MM.1S (cell line): ENCODE measurements around the gene TTYH3.

ENCODE experiments used
- DNase-seq: peaks from one replicate; pipeline ENCODE4 v3.0.0-alpha.2; 2015
- H2AFZ ChIP-seq: fragments of 300-600 bp; sonication (generic); 2 replicates; pipeline ENCODE4 v1.6.0; 2016; ENCODE audit warnings: antibody characterized with exemption, low read length
- H3F3A ChIP-seq: fragments of 300-600 bp; sonication (generic); 2 replicates; pipeline ENCODE4 v1.6.1; 2016; ENCODE audit warnings: mild to moderate bottlenecking, antibody characterized with exemption, low read length, moderate library complexity, mixed read lengths; ENCODE audit not compliant: insufficient read depth
- H3K27ac ChIP-seq: fragments of 300-600 bp; sonication (generic); 2 replicates; pipeline ENCODE4 v1.5.1; 2016; ENCODE audit warnings: mild to moderate bottlenecking, low read length
- H3K27me3 ChIP-seq: fragments of 300-600 bp; sonication (generic); replicated peaks from 2 replicates; pipeline ENCODE4 v1.6.0; 2016; ENCODE audit warnings: low read length; ENCODE audit not compliant: insufficient read depth
- H3K36me3 ChIP-seq: fragments of 300-600 bp; sonication (generic); replicated peaks from 2 replicates; pipeline ENCODE4 v1.6.1; 2016; ENCODE audit warnings: mild to moderate bottlenecking, low read length, mixed read lengths; ENCODE audit not compliant: insufficient read depth
- H3K4me1 ChIP-seq: fragments of 300-600 bp; sonication (generic); 2 replicates; pipeline ENCODE4 v1.6.1; 2016; ENCODE audit warnings: low read length, mixed read lengths
- H3K4me2 ChIP-seq: fragments of 300-600 bp; sonication (generic); 2 replicates; pipeline ENCODE4 v1.6.0; 2016; ENCODE audit warnings: low read depth, low read length
- H3K4me3 ChIP-seq: fragments of 300-600 bp; sonication (generic); 2 replicates; pipeline ENCODE4 v1.5.1; 2016; ENCODE audit warnings: low read length, mixed read lengths
- H3K79me2 ChIP-seq: fragments of 300-600 bp; sonication (generic); 2 replicates; pipeline ENCODE4 v1.6.1; 2016; ENCODE audit warnings: mixed run types, low read length, mixed read lengths
- H3K9ac ChIP-seq: fragments of 300-600 bp; sonication (generic); 2 replicates; pipeline ENCODE4 v1.6.1; 2016; ENCODE audit warnings: low read length, mixed read lengths
- H3K9me2 ChIP-seq: fragments of 300-600 bp; sonication (generic); replicated peaks from 2 replicates; pipeline ENCODE4 v1.6.1; 2016; ENCODE audit warnings: mild to moderate bottlenecking, low read length, mixed read lengths; ENCODE audit not compliant: insufficient read depth
- H3K9me3 ChIP-seq: fragments of 300-600 bp; sonication (generic); replicated peaks from 2 replicates; pipeline ENCODE4 v1.6.1; 2016; ENCODE audit warnings: mild to moderate bottlenecking, low read length, mixed read lengths; ENCODE audit not compliant: insufficient read depth
- H4K20me1 ChIP-seq: fragments of 300-600 bp; sonication (generic); 2 replicates; pipeline ENCODE4 v1.6.1; 2016; ENCODE audit warnings: mild to moderate bottlenecking, low read length, moderate library complexity, mixed read lengths; ENCODE audit not compliant: insufficient read depth
- EZH2 ChIP-seq: fragments of 300-600 bp; sonication (generic); optimal IDR thresholded peaks from 2 replicates; pipeline ENCODE3; 2017; ENCODE audit warnings: low read depth, mild to moderate bottlenecking, antibody characterized with exemption, low read length, mixed read lengths
- EZH2phosphoT487 ChIP-seq: fragments of 300-600 bp; sonication (generic); IDR thresholded peaks from 2 replicates; pipeline ENCODE4 v1.6.1; 2018; ENCODE audit warnings: antibody characterized with exemption, low read length
- TF ChIP-seq, protein P1 (sequence below): fragments of 300-600 bp; sonication (generic); IDR thresholded peaks from 2 replicates; pipeline ENCODE4 v1.5.1; 2016; ENCODE audit warnings: antibody characterized with exemption, low read length, mixed read lengths

Gene TTYH3

DNA sequence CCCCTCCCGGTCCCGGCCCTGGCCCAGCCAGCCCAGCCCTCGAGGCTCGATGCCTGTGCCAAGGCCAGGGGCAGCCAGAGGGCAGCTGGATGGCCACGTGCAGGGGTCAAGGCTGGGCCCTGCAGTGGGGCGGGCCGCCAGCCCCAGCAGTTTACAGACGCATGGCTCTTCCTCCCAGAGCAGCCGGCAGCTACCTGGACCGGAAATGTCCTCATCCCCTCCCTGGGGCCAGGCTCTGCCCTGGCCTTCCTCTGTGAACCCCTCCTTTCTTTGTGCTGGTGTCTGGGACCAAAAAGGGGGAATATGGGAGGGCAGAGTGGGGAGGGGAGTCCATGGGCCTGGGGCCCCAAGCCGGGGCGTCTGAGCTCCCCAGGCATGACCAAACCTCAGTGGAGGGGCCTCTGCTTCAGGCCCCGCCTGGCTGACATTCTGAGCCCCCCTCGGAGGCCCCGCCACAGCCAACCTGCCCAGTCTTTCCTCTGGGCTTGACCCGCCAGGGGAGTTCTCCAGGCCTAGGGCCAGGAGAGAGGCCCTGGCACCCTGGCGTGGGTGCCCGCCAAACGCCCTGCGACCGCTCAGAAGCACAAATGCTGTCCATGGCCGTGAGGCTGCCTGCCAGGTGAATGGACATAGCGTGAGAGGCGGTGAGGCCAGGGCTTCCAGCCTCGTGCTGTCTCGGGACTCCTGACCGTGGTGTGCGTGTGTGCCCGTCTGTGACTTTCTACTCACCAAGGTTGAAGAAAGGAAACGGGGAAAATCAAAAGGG lies 31.5 kb downstream of the TTYH3 start:
- H3K36me3 ChIP-seq: no peaks in the 10 kb centered on the region
- no peaks in the 10 kb centered on the region for H3K9me3 ChIP-seq
- no peak overlapping the region for H3K4me2 ChIP-seq
- no peak overlapping the region for H3K4me3 ChIP-seq
- no peaks in the 10 kb centered on the region for H3K79me2 ChIP-seq
- no peak overlapping the region for H2AFZ ChIP-seq
- H3K4me1 ChIP-seq: no peaks in the 10 kb centered on the region
- no peaks in the 10 kb centered on the region for H3K9me2 ChIP-seq
- H3K27ac ChIP-seq: no peak overlapping the region
- H4K20me1 ChIP-seq: no peaks in the 10 kb centered on the region
- H3K27me3 ChIP-seq: peaks cover 73% of the 10 kb centered on the region
- no peak overlapping the region for H3K9ac ChIP-seq
- no peak for DNase-seq
- no peaks in the 10 kb centered on the region for H3F3A ChIP-seq
- TF ChIP-seq, protein P1, sequence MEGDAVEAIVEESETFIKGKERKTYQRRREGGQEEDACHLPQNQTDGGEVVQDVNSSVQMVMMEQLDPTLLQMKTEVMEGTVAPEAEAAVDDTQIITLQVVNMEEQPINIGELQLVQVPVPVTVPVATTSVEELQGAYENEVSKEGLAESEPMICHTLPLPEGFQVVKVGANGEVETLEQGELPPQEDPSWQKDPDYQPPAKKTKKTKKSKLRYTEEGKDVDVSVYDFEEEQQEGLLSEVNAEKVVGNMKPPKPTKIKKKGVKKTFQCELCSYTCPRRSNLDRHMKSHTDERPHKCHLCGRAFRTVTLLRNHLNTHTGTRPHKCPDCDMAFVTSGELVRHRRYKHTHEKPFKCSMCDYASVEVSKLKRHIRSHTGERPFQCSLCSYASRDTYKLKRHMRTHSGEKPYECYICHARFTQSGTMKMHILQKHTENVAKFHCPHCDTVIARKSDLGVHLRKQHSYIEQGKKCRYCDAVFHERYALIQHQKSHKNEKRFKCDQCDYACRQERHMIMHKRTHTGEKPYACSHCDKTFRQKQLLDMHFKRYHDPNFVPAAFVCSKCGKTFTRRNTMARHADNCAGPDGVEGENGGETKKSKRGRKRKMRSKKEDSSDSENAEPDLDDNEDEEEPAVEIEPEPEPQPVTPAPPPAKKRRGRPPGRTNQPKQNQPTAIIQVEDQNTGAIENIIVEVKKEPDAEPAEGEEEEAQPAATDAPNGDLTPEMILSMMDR: no peak
- TF ChIP-seq EZH2phosphoT487 (no peak), EZH2 (no peak)

DNA sequence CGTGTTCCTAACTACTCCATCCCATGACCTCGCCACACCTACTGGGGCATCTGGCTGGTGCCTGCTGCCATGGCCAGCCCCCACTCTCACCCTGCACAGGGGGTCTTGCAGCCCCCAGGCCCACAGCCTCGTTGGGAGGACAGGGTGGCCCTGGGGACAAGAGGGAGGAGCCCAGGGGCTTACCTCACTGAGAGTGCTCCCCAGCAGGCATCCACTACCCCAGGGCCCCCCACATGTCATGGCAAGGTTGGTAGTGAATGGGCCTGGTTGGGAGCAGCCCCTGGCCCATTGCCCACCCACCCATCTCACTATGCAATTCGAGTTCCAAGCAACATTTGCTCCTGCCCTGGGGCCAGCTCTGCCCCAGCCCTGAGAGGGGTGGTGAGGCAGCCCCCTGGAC lies 32.2 kb downstream of the TTYH3 start:
- H3K9me2 ChIP-seq: no peaks in the 10 kb centered on the region
- no peaks in the 10 kb centered on the region for H3K79me2 ChIP-seq
- H4K20me1 ChIP-seq: no peaks in the 10 kb centered on the region
- H2AFZ ChIP-seq: no peak overlapping the region
- DNase-seq: no peak
- no peak overlapping the region for H3K4me2 ChIP-seq
- no peak overlapping the region for H3K27ac ChIP-seq
- no peaks in the 10 kb centered on the region for H3F3A ChIP-seq
- no peak overlapping the region for H3K9ac ChIP-seq
- H3K36me3 ChIP-seq: no peaks in the 10 kb centered on the region
- TF ChIP-seq EZH2 (no peak), EZH2phosphoT487 (no peak)
- TF ChIP-seq, protein P1: no peak
- no peaks in the 10 kb centered on the region for H3K9me3 ChIP-seq
- H3K27me3 ChIP-seq: peaks cover 69% of the 10 kb centered on the region
- H3K4me1 ChIP-seq: no peaks in the 10 kb centered on the region
- H3K4me3 ChIP-seq: no peak overlapping the region

DNA sequence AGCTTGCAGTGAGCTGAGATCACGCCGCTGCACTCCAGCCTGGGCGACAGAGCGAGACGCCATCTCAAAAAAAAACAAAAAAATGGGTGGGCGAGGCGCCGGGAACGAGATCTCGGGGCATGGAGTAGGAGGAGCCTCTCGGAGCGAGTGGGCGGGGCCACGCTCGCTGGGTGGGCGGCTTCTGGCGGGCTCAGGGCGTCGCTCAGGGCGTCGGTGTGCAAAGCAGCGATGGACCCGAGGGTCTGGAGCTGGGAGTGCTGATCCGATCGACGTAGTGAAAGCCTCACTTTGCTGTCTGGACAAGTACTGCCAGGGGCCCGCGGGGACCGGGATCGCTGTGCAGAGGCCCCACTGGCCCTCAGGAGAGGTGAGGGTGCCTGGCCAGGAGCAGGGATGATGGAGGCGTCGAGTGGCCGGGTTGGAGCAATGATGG lies 33.6 kb downstream of the TTYH3 start:
- peaks cover 69% of the 10 kb centered on the region for H3K27me3 ChIP-seq
- no peak for DNase-seq
- no peaks in the 10 kb centered on the region for H3K9me3 ChIP-seq
- H3F3A ChIP-seq: no peaks in the 10 kb centered on the region
- no peaks in the 10 kb centered on the region for H3K9me2 ChIP-seq
- no peak overlapping the region for H2AFZ ChIP-seq
- H3K79me2 ChIP-seq: no peaks in the 10 kb centered on the region
- no peak overlapping the region for H3K4me2 ChIP-seq
- H3K4me1 ChIP-seq: no peaks in the 10 kb centered on the region
- H4K20me1 ChIP-seq: no peaks in the 10 kb centered on the region
- no peak overlapping the region for H3K4me3 ChIP-seq
- no peaks in the 10 kb centered on the region for H3K36me3 ChIP-seq
- no peak overlapping the region for H3K9ac ChIP-seq
- TF ChIP-seq, protein P1: no peak
- TF ChIP-seq EZH2phosphoT487 (no peak), EZH2 (no peak)
- no peak overlapping the region for H3K27ac ChIP-seq
